ENCODE results near the gene ACBD4. TPM values are rescaled to one million over a fixed set of nuclear protein-coding genes. Genes with fewer than 3 reads are reported as not detected.

Gene ACBD4
- total RNA-seq, 1 experiment from 2014 or later: 9.7 TPM

GRCh38 chr17:45131616-45132319, 3.7 kb upstream of the ACBD4 start:
- H3K4me2 ChIP-seq (ENCODE audit: insufficient read depth, insufficient read length, low read length): peak overlapping the region; percentile 23
- Mint-ChIP-seq H3K27ac (no peak overlapping the region), H3K36me3 (ENCODE audit: insufficient read depth in 1 of 3, low read depth in 3 of 3) (no peaks in the 10 kb centered on the region), H3K27me3 (ENCODE audit: low read depth) (no peaks in the 10 kb centered on the region; the same call in 1 of the 2 replicates), H3K9me3 (peaks cover 3 to 5% of the 10 kb centered on the region in 2 experiments; a peak in 4 of 5 replicates), H3K4me3 (peak overlapping the region; percentile 73 to 81), H3K4me1 (peaks cover 34 to 41% of the 10 kb centered on the region in 2 experiments)
- H3K79me2 ChIP-seq (ENCODE audit: insufficient read depth, low read length): no peaks in the 10 kb centered on the region
- H3K4ac ChIP-seq (ENCODE audit: low read depth, low read length): no peak overlapping the region
- H2BK15ac ChIP-seq (ENCODE audit: low read depth, low read length): no peak overlapping the region
- H3T11ph ChIP-seq (ENCODE audit: low read length): no peak overlapping the region
- H3K56ac ChIP-seq (ENCODE audit: insufficient read length, low read depth, low read length): no peak overlapping the region
- H4K91ac ChIP-seq (ENCODE audit: insufficient read length, low read depth, low read length): no peak overlapping the region
- H3K23me2 ChIP-seq (ENCODE audit: insufficient read length, low read depth, low read length, poor library complexity, severe bottlenecking): peaks cover 14% of the 10 kb centered on the region
- H2BK12ac ChIP-seq (ENCODE audit: insufficient read length, low read depth, low read length): no peak overlapping the region
- H3K14ac ChIP-seq (ENCODE audit: insufficient read depth, low read length): no peak overlapping the region
- no peaks in the 10 kb centered on the region for H3K9me3 ChIP-seq (ENCODE audit: control insufficient read depth, low read depth, low read length)
- DNase-seq: peak; percentile 85
- no peak overlapping the region for H3K9ac ChIP-seq (ENCODE audit: extremely low read depth, insufficient read length, low read length)
- H3K79me1 ChIP-seq (ENCODE audit: insufficient read depth, low read depth, low read length, poor library complexity, severe bottlenecking): no peaks in the 10 kb centered on the region
- no peak overlapping the region for H4K5ac ChIP-seq (ENCODE audit: insufficient read length, low read depth, low read length)
- H3K23ac ChIP-seq (ENCODE audit: insufficient read length, low read depth, low read length): no peak overlapping the region
- TF ChIP-seq CTCF (conservative IDR thresholded peaks at IDR 0.05): peak; percentile 99
- H2AK5ac ChIP-seq (ENCODE audit: insufficient read length, low read length): no peak overlapping the region
- H3K4me1 ChIP-seq (ENCODE audit: insufficient read depth, low read length): no peaks in the 10 kb centered on the region; the same call in 1 of the 2 replicates
- no peak overlapping the region for H3K18ac ChIP-seq (ENCODE audit: insufficient read length, low read depth, low read length)
- WGBS (ENCODE audit: extremely low coverage, insufficient read length, low lambda C conversion rate): no CpG with 5 or more reads among the region's 46 CpGs
- no peaks in the 10 kb centered on the region for H3K27me3 ChIP-seq (ENCODE audit: insufficient read depth, low read length)
- no peak overlapping the region for H4K8ac ChIP-seq (replicated peaks; ENCODE audit: insufficient read length, low read depth, low read length)
- no peak overlapping the region for H3K27ac ChIP-seq (ENCODE audit: insufficient read length, low read depth, low read length)
- no peak overlapping the region for H2BK120ac ChIP-seq (ENCODE audit: low read depth, low read length, poor library complexity, severe bottlenecking)
- no peak overlapping the region for H2BK20ac ChIP-seq (ENCODE audit: low read depth, low read length, poor library complexity, severe bottlenecking)
- H2AFZ ChIP-seq (ENCODE audit: low read length): no peak overlapping the region
- no peaks in the 10 kb centered on the region for H4K20me1 ChIP-seq (ENCODE audit: control insufficient read depth, insufficient read depth, insufficient read length)
- no peak overlapping the region for H2BK5ac ChIP-seq (ENCODE audit: insufficient read length, low read length)

Data from H9 (cell line).